PC-9 (cell line): Measurements from ENCODE around the gene MAN1B1. TPM values are rescaled to one million over a fixed set of nuclear protein-coding genes. Genes with fewer than 3 reads are reported as not detected.
"Not testable (repeated sequence)": the region's sequence is repeated elsewhere in the genome, so short reads cannot be mapped to it uniquely, and the experiment has no call there.

ENCODE experiments used
- BruUV-seq: library from RNA; stranded (reverse); fragments of 400-500 nt; replicated peaks from 2 replicates; lab custom pipeline; 2021; lab: Mats Ljungman, UMichigan
- CTCF ChIA-PET: fragments of 300-600 bp; sonication (Branson Sonifier 250); formaldehyde crosslinking; loops from one replicate; lab custom pipeline; 2022; ENCODE audit warnings: antibody characterized with exemption; lab: Charles Lee
- POLR2A ChIA-PET: fragments of 300-600 bp; sonication (Branson Sonifier 250); formaldehyde crosslinking; loops from one replicate; lab custom pipeline; 2022; ENCODE audit warnings: antibody characterized with exemption; ENCODE audit not compliant: unreplicated experiment; lab: Charles Lee
- DNase-seq, 2 experiments: peaks; one replicate each; pipeline versions ENCODE4 v3.0.0 to v3.0.0-alpha.2; 2015 to 2022; ENCODE audit warnings: mixed read lengths in 1 of 2
- H2AFZ ChIP-seq: fragments of 200-600 bp; sonication (generic); 2 replicates; pipeline ENCODE4 v1.8.1; 2017; ENCODE audit warnings: antibody characterized with exemption
- H3F3A ChIP-seq: fragments of 200-600 bp; sonication (generic); 2 replicates; pipeline ENCODE4 v1.8.1; 2017; ENCODE audit warnings: antibody characterized with exemption, mild to moderate bottlenecking, low read depth; ENCODE audit not compliant: insufficient read depth
- H3K27ac ChIP-seq: fragments of 200-600 bp; sonication (generic); 2 replicates; pipeline ENCODE4 v1.6.1; 2016; ENCODE audit warnings: mixed run types
- H3K27me3 ChIP-seq: fragments of 200-600 bp; sonication (generic); 2 replicates; pipeline ENCODE4 v1.6.1; 2016; ENCODE audit warnings: low read depth, mixed run types; ENCODE audit not compliant: insufficient read depth
- H3K36me3 ChIP-seq: fragments of 200-600 bp; sonication (generic); 2 replicates; pipeline ENCODE4 v1.6.1; 2016; ENCODE audit warnings: low read depth, mixed run types
- H3K4me1 ChIP-seq: fragments of 200-600 bp; sonication (generic); replicated peaks from 2 replicates; pipeline ENCODE4 v1.6.1; 2016; ENCODE audit warnings: mixed run types; ENCODE audit not compliant: insufficient read depth
- H3K4me2 ChIP-seq: fragments of 200-600 bp; sonication (generic); 2 replicates; pipeline ENCODE4 v1.6.1; 2017; ENCODE audit warnings: mixed run types
- H3K4me3 ChIP-seq: fragments of 200-600 bp; sonication (generic); 2 replicates; pipeline ENCODE4 v1.6.1; 2016; ENCODE audit warnings: mixed run types
- H3K79me2 ChIP-seq: fragments of 200-600 bp; sonication (generic); 2 replicates; pipeline ENCODE4 v1.6.1; 2017; ENCODE audit warnings: low read depth, mixed run types
- H3K9me2 ChIP-seq: fragments of 200-600 bp; sonication (generic); 2 replicates; pipeline ENCODE4 v1.8.1; 2017; ENCODE audit warnings: mild to moderate bottlenecking; ENCODE audit not compliant: insufficient read depth
- H3K9me3 ChIP-seq: fragments of 200-600 bp; sonication (generic); 2 replicates; pipeline ENCODE4 v1.8.1; 2016; ENCODE audit warnings: low read depth; ENCODE audit not compliant: insufficient read depth
- H4K20me1 ChIP-seq: fragments of 200-600 bp; sonication (generic); 2 replicates; pipeline ENCODE4 v1.8.1; 2017; ENCODE audit not compliant: insufficient read depth
- CTCF ChIP-seq: fragments of 200-600 bp; sonication (generic); conservative IDR thresholded peaks from 2 replicates; pipeline ENCODE4 v1.6.1; 2017; ENCODE audit warnings: mixed run types, antibody characterized with exemption, mild to moderate bottlenecking, moderate library complexity
- EZH2 ChIP-seq: fragments of 200-600 bp; sonication (generic); IDR thresholded peaks from 2 replicates; pipeline ENCODE4 v1.8.0; 2017; ENCODE audit warnings: antibody characterized with exemption, low read depth
- intact Hi-C: fragments of 100-400 bp; cut with micrococcal nuclease; formaldehyde crosslinking; loops from one replicate; pipeline ENCODE4 v1.10.0; 2022; ENCODE audit not compliant: unreplicated experiment
- total RNA-seq: library from RNA; stranded (reverse); gene quantifications from 2 replicates; pipeline ENCODE4 v1.2.3, GENCODE V29; 2021

MAN1B1 gene
- total RNA-seq, 1 experiment from 2014 or later, result 79.3 TPM

GRCh38 chr9:137121927-137122795 is 35.4 kb downstream of the MAN1B1 start:
- BruUV-seq, H3K27me3 ChIP-seq, intact Hi-C loops, H3K36me3 ChIP-seq, H4K20me1 ChIP-seq, H3K27ac ChIP-seq, DNase-seq, H3K4me1 ChIP-seq, H3K4me3 ChIP-seq, H2AFZ ChIP-seq, H3K4me2 ChIP-seq, H3K9me3 ChIP-seq, POLR2A ChIA-PET, H3K9me2 ChIP-seq: not testable (repeated sequence)
- H3K79me2 ChIP-seq, result peaks cover 18% of the 10 kb centered on the region
- peaks cover 15% of the 10 kb centered on the region; the same call in 1 of the 2 replicates for H3F3A ChIP-seq
- CTCF ChIA-PET, result interaction anchor here (0.8 kb wide), 1 partner anchor 94 kb away, joined by 3 read pairs; no protein-coding TSS in a partner anchor

GRCh38 chr9:137122796-137123467 is 36.1 kb downstream of the MAN1B1 start:
- H3K4me2 ChIP-seq, POLR2A ChIA-PET, H2AFZ ChIP-seq, H3K27ac ChIP-seq, intact Hi-C loops, H3K9me3 ChIP-seq, DNase-seq, H4K20me1 ChIP-seq, H3K36me3 ChIP-seq, H3K9me2 ChIP-seq, H3K27me3 ChIP-seq, H3K4me3 ChIP-seq, BruUV-seq: not testable (repeated sequence)
- CTCF ChIA-PET, result interaction anchor here (0.6 to 0.8 kb wide), 3 partner anchors 65 to 139 kb away, joined by 3 to 9 read pairs (median 5); no protein-coding TSS in a partner anchor
- Histone ChIP-seq H3F3A (peaks cover 15% of the 10 kb centered on the region; the same call in 1 of the 2 replicates), H3K79me2 (peaks cover 25% of the 10 kb centered on the region), H3K4me1 (peaks cover 13% of the 10 kb centered on the region)

- H3K27me3 ChIP-seq, result no peaks in the 10 kb centered on the region
- CTCF ChIA-PET, result interaction anchor here (0.6 to 0.7 kb wide), 3 partner anchors 64 to 139 kb away, joined by 5 to 13 read pairs (median 9); no protein-coding TSS in a partner anchor
- no peak overlapping the region for H3K4me3 ChIP-seq
- no peak overlapping the region for H3K4me2 ChIP-seq
- POLR2A ChIA-PET, result no interaction called here
- no TSS peak for BruUV-seq
- H3K79me2 ChIP-seq, result peaks cover 31% of the 10 kb centered on the region
- H3K4me1 ChIP-seq, result peaks cover 19% of the 10 kb centered on the region
- TF ChIP-seq EZH2 (no peak), CTCF (no peak)
- no peak overlapping the region for H2AFZ ChIP-seq
- H3K36me3 ChIP-seq, result no peaks in the 10 kb centered on the region
- no peak overlapping the region for H3K27ac ChIP-seq
- H3F3A ChIP-seq, result peaks cover 17% of the 10 kb centered on the region; the same call in 1 of the 2 replicates
- DNase-seq, result no peak
- H4K20me1 ChIP-seq, result no peaks in the 10 kb centered on the region
- no peaks in the 10 kb centered on the region for H3K9me3 ChIP-seq
- intact Hi-C loops, result no loop called here
- no peaks in the 10 kb centered on the region for H3K9me2 ChIP-seq
Measured at GRCh38 chr9:137123468-137123837, 36.7 kb downstream of the MAN1B1 start.

GRCh38 chr9:137123952-137124462 is 37.2 kb downstream of the MAN1B1 start:
- H3F3A ChIP-seq, result peaks cover 21% of the 10 kb centered on the region; the same call in 1 of the 2 replicates
- DNase-seq, result peak in 1 of 2 experiments; percentile 39
- H3K9me2 ChIP-seq, H3K4me2 ChIP-seq, H3K4me3 ChIP-seq, H3K36me3 ChIP-seq, H3K27me3 ChIP-seq, H4K20me1 ChIP-seq, intact Hi-C loops, H3K27ac ChIP-seq, POLR2A ChIA-PET, H3K9me3 ChIP-seq, BruUV-seq, H2AFZ ChIP-seq: not testable (repeated sequence)
- H3K4me1 ChIP-seq, result peaks cover 22% of the 10 kb centered on the region
- CTCF ChIA-PET, result interaction anchor here (0.7 kb wide), 2 partner anchors 64 to 113 kb away, joined by 5 to 13 read pairs; no protein-coding TSS in a partner anchor
- H3K79me2 ChIP-seq, result peaks cover 36% of the 10 kb centered on the region
